Measurements from ENCODE around the gene LTBR.
"Not testable (repeated sequence)": the region's sequence is repeated elsewhere in the genome, so short reads cannot be mapped to it uniquely, and the experiment has no call there.

LTBR gene

DNA sequence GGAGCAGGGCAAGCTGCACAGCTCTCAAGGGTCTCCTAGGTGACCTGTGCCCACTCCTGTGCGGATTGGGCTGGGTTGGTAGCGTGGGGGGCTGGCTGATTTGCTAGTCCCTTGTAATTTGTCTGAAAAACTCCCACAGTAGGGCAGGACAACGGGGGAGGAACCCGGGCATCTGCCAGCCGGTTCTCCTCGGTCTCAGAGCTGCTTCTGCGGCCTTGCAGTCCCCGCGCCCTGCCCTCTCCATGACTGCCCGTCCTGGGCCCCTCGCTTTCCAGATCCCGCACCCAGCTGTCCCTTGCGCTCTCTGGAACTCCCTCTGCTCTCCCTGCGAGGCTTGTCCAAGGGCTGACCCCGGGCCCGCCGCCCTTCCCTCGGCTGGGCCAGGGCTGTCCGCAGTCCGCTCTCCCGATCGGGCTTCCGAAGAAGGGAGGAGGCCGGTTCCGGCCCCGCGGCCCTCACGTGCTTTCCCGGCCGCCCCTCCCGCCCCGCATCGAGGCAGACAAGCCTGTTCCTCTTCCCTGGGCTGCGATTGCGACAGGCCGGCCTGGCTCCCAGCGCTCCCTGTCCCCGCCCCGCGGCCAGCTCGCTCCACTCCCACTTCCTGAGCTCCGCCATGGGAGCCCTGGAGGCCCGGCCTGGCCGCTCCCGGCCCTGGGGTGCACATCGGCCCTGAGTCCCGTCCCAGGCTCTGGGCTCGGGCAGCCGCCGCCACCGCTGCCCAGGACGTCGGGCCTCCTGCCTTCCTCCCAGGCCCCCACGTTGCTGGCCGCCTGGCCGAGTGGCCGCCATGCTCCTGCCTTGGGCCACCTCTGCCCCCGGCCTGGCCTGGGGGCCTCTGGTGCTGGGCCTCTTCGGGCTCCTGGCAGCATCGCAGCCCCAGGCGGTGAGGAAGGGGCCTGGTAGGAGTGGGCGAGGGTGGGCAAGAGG is at the start of gene LTBR:
Gene LTBR, plus strand, starts transcription at position 591 of the 927 bp plus-strand sequence. Its CDS starts 197 bp downstream, at position 788.
- DNase-seq, result no peak

GRCh38 chr12:6334359-6334758 is 49.6 kb upstream of the LTBR start:
- DNase-seq, result no peak

- DNase-seq, result no peak
These were observed 49.0 kb upstream of the LTBR start for GRCh38 chr12:6334940-6335450.

- DNase-seq, result peak; percentile 84 to 91
These were observed 48.4 kb upstream of the LTBR start for GRCh38 chr12:6335451-6336078.

GRCh38 chr12:6336079-6336888 is 47.7 kb upstream of the LTBR start:
- DNase-seq, result peak; percentile 53 to 55

- peak; percentile 20 to 26 for DNase-seq
These were observed 46.8 kb upstream of the LTBR start for GRCh38 chr12:6336889-6337853.

DNA sequence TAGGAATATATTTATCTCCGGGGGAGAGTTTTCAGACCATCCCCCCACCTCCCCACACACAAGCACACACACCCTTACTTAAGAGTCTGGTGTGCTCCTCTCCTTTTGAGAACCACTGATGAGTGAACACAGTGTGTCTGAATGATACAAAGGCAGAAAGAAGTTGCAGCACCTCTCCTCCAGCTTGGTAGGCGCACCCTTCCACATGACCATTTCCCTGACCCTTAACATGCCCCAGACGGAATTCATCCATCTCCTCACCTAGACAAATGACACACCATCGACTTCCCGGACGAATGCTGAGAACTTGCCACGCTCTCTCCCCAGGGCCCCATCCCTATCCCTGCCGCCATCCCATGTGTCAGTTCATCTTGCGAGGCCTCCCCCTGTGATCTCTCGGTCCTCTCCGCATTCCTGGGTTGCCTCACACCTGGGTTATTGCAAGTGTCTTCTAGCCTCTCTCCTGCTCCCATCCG is 46.0 kb upstream of the LTBR start:
- DNase-seq, result no peak

- not testable (repeated sequence) for DNase-seq
These were observed 45.4 kb upstream of the LTBR start for GRCh38 chr12:6338536-6338935.

- no peak for DNase-seq
These were observed 45.0 kb upstream of the LTBR start for GRCh38 chr12:6338955-6339354.

DNA sequence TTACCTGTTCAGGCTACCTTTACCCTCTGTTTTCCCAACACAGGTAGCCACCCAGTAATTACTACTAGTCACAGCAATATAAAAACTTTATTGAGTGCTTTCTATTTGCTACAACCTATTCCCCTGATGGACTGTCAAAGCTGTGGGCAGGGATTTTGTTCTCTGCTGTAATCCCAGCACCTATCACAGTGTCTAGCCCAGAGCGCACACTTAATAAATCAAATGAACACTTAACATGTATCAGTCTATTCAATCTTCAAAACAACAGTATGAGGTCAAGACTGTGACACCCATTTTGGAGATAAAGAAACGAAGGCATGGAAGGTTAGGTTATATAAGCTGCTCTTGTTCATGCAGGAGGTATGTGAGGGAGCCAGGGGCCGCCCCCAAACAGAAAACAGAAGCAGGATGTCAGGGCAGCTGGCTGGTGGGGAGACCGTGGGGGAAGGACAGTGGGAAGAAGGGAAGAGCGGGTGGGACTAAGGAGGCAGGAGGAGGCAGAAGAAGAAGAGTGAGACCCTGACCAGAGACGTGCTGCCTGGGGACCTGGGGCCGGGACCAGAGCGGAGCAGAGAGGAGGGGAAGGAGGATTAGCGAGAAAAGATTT is 43.8 kb upstream of the LTBR start:
- DNase-seq, result no peak

DNA sequence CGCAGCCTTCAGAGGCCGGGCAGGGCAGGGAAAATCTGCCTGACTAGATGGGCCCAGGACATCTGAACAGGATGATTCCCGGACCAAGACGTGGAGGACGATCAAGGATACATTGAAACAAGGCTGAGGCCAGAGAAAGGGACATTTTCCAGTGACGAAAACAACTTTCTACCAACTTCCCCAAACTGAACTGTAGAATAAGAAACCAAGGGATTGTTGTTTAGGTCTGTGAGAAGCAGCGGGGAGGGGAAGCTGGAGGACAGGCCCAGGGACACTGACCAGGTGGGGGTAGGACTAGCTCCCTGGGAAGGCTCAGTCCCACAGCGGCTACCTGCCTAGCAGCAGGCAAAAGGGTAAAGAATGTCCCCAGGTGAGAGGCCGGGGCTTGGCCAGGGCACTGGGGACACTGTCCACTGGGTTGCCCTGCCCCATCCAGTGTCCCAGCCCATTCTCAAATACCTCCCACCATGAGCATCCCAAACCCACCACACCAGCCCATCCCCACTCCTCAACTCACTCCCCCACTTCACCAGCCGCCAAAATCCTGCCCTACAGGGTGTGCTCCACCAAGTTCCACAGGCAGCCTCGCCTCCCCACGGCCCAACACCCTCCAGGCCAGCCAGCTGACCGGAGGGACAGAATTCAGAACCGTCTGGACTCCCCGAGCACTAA is 43.1 kb upstream of the LTBR start:
- no peak for DNase-seq

GRCh38 chr12:6341417-6342139 is 42.4 kb upstream of the LTBR start, which contains the start of gene TNFRSF1A:
TNFRSF1A (minus strand) TSS chr12:6342076; CDS start chr12:6341814, 262 bp downstream.
- peak in 1 of 2 experiments; percentile 34 for DNase-seq

- no peak for DNase-seq
These were observed 41.6 kb upstream of the LTBR start for GRCh38 chr12:6342140-6342889.

DNA sequence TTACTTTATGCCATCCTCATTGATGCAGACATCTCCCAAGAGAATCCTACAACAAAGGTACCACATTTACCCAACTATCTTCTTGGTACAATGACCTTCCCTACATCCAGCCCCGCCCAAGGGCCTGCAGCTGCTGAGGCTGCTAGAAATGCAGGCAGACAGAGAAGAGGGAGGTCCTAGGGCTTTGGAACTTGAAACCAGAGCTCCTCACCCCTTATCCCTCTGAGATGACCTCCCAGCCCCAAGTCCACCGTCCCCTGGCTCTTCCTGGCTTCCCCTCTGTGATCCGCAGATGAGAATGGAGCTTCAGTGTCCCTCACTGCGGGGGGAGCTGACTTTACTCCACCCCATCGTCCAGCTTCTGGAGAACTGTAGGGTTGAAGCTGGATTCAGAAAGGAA is 40.4 kb upstream of the LTBR start:
- no peak for DNase-seq

DNA sequence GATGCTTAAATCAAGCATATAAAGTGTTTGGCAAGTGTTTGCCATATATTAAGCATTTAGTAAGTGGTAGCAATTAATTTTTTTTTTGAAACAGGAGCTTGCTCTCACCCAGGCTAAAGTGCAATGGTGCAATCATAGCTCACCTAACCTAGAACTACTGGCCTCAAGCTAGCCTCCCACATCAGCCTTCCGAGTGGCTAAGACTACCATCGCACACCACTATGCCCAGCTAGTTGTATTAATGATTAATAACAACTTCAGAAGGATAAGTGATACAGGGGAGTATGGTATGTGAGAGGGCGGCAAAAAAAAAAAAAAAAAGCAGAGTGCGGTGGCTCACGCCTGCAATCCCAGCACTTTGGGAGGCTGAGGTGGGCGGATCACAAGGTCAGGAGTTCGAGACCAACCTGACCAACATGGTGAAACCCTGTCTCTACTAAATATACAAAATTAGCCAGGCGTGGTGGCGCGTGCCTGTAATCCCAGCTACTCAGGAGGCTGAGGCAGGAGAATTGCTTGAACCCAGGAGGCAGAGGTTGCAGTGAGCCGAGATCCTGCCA is 39.8 kb upstream of the LTBR start:
- DNase-seq, result not testable (repeated sequence)

DNA sequence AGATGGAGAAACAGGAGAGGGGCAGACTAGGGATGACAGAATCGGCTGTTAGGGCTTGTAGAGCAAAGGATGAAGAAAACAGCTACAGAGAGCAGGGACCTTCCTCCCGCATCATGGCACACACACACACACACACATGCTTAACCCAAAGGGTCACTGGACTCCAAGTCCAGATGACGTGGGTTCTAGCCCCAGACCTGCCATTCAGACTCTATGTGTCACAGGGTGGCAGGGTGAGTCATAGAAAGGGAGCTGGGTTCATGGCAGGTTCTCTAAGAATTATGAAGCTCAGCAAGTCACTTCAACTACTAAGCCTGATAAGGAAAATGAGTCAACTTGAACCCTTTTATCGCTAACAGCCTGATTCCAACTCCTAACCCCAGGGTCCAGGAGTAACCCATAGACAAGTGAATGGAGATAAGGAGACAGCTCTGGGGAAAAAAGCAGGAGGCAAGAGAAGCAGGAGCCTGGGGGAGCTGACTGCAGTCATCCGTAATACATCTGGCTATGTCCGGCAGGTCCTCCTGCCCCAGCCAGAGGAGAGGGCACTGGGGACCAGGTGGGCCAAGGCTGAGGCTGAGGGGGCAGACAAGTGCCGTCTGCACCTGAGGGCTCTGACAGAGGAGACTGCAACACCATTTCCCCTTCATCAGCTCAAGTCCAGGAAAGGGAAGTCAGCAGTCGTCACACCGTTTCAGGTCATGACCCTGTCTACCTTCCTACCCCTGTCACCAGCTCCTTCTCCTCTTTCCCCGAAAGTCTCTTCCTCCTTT is 38.5 kb upstream of the LTBR start:
- DNase-seq, result peak in 1 of 2 experiments; percentile 39

GRCh38 chr12:6346235-6346832 is 37.6 kb upstream of the LTBR start:
- DNase-seq, result no peak
